ENCODE measurements around the gene TBC1D12. TPM values are rescaled to one million over a fixed set of nuclear protein-coding genes. Genes with fewer than 3 reads are reported as not detected.

Gene TBC1D12
- total RNA-seq, 4 donors from 2014 or later = 7.4 to 11.4 (median 7.8) TPM

DNA sequence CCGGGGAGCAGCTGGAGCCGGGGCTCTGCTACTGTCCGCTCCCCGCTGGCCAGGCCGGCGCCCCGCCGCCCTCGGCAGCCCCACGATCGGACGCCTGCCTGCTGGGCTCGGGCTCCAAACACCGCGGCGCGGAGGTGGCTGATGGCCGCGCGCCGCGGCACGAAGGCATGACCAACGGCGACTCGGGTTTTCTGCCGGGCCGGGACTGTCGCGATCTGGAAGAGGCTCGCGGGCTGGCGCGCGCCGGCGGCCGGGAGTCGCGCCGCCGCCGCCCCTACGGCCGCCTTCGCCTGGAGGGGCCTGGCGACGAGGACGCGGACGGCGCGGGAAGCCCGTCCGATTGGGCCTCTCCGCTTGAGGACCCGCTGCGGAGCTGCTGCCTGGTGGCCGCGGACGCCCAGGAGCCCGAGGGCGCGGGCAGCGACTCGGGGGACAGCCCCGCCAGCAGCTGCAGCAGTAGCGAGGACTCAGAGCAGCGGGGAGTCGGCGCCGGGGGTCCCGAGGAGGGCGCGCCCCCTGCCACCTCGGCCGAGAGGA, 570 bp downstream of the TBC1D12 start:
- H3K27ac ChIP-seq = peak overlapping the region; percentile 87 to 97 (median 90)
- in situ Hi-C loops (cut with MboI; ENCODE audit: low sequenced_read_pairs in 4 of 4) (no loop called here), intact Hi-C loops (cut with DNase I; ENCODE audit: low total_unique reads) (loop anchor here (1.0 to 5.0 kb wide), 3 partner anchors 39 to 401 kb away; partner anchors contain the start of gene NOC3L)

DNA sequence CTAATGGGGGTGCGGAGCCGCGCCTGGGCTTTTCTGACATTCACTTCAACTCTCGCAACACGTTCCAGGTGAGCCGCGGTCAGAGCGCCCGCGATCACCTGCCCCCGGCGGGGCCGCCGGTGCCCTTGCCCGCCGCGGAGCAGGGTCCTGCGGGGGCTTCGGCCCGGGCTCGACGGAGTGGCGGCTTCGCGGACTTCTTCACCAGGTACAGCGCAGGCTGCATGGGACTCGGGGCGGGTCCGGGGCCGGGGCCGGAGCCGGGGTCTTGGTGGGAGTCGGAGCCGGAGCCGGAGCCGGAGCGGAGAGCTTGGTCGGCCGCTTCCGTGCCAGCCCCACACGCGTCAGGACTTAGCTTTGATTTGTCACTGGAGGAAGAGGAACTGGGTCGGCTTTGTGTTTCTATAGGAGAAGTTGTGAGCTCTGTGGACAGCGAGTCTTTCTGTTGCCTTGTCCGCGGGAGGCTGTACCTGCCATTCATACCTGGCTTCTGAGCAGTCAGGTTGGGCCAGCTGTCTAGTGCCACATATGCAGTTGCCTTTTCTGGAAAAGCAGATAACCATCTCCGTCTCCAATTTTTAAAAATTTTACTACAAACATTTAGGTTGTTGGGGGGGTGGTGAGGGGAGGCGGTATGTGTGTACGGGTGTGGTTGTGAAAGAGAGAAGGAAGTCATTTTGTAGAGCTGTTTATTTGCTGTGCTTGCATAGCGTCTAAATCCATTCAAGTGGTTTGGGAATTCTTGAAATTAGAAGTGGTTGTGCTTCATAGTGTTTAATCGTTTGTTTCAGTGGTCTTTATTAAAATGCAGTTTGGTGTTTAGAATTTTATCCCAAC, 1.3 kb downstream of the TBC1D12 start:
- intact Hi-C loops (cut with DNase I; ENCODE audit: low total_unique reads) = loop anchor here (5.0 kb wide), 2 partner anchors 39 to 401 kb away; no protein-coding TSS in a partner anchor
- Histone ChIP-seq H3K27ac (peak overlapping the region; percentile 87 to 97 (median 90)), H3K27me3 (peaks cover 0 to 6% (median 0%) of the 10 kb centered on the region in 3 donors), H3K9me3 (no peaks in the 10 kb centered on the region), H3K4me1 (peaks cover 23% of the 10 kb centered on the region in 2 donors), H3K36me3 (no peaks in the 10 kb centered on the region), H3K4me3 (peak overlapping the region; percentile 70 to 95 (median 82))
- in situ Hi-C loops (cut with MboI; ENCODE audit: low sequenced_read_pairs in 4 of 4) = no loop called here
- DNase-seq (peak; percentile 30 to 35), ATAC-seq (peak; percentile 42 to 46)
- TF ChIP-seq, protein P1, sequence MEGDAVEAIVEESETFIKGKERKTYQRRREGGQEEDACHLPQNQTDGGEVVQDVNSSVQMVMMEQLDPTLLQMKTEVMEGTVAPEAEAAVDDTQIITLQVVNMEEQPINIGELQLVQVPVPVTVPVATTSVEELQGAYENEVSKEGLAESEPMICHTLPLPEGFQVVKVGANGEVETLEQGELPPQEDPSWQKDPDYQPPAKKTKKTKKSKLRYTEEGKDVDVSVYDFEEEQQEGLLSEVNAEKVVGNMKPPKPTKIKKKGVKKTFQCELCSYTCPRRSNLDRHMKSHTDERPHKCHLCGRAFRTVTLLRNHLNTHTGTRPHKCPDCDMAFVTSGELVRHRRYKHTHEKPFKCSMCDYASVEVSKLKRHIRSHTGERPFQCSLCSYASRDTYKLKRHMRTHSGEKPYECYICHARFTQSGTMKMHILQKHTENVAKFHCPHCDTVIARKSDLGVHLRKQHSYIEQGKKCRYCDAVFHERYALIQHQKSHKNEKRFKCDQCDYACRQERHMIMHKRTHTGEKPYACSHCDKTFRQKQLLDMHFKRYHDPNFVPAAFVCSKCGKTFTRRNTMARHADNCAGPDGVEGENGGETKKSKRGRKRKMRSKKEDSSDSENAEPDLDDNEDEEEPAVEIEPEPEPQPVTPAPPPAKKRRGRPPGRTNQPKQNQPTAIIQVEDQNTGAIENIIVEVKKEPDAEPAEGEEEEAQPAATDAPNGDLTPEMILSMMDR (IDR thresholded peaks at IDR 0.05 in 4 of 5, conservative IDR thresholded peaks at IDR 0.05 in 1 of 5) = no peak
- peak; percentile 32 to 38 for TF ChIP-seq POLR2A (IDR thresholded peaks at IDR 0.05)

More for the DNA sequence above, 570 bp downstream of the TBC1D12 start:
- H3K4me1 ChIP-seq = peaks cover 21% of the 10 kb centered on the region in 2 donors
- peaks cover 0 to 6% (median 0%) of the 10 kb centered on the region in 3 donors for H3K27me3 ChIP-seq
- H3K36me3 ChIP-seq = no peaks in the 10 kb centered on the region
- DNase-seq = peak in 1 of 2 donors; percentile 14
- H3K9me3 ChIP-seq = no peaks in the 10 kb centered on the region
- TF ChIP-seq, protein P1 (IDR thresholded peaks at IDR 0.05 in 4 of 5, conservative IDR thresholded peaks at IDR 0.05 in 1 of 5) = no peak
- TF ChIP-seq POLR2A (IDR thresholded peaks at IDR 0.05) = no peak
- peak overlapping the region; percentile 70 to 95 (median 82) for H3K4me3 ChIP-seq
- peak; percentile 44 to 50 for ATAC-seq

DNA sequence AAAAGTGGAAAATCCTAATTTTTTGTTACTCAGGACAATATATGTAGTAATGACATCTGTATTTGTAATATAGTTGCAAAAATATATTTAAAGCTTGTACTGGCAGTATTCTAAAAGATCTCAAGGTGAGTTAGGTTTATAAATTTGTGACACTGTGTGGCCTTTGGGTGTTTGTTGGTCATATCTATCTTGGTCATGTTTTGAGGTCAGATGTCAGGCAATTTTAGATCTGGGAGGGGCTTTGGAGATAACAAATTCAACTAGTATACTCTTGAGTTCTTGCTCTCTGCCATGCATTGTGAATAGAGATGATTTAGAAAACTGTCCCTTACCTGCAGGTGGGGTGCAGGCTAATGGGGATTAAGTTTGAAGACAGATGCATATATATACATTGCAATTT, 3.1 kb downstream of the TBC1D12 start:
- in situ Hi-C loops (cut with MboI; ENCODE audit: low sequenced_read_pairs in 4 of 4) = no loop called here
- intact Hi-C loops (cut with DNase I; ENCODE audit: low total_unique reads) = no loop called here
- ATAC-seq (no peak), DNase-seq (no peak)
- peaks cover 30 to 32% of the 10 kb centered on the region in 2 donors for H3K4me1 ChIP-seq
- H3K27me3 ChIP-seq = no peaks in the 10 kb centered on the region
- H3K36me3 ChIP-seq = no peaks in the 10 kb centered on the region
- H3K4me3 ChIP-seq = peak overlapping the region in 1 of 4 donors; percentile 83
- TF ChIP-seq, protein P1 (IDR thresholded peaks at IDR 0.05 in 4 of 5, conservative IDR thresholded peaks at IDR 0.05 in 1 of 5) = no peak
- H3K27ac ChIP-seq = no peak overlapping the region
- H3K9me3 ChIP-seq = no peaks in the 10 kb centered on the region

DNA sequence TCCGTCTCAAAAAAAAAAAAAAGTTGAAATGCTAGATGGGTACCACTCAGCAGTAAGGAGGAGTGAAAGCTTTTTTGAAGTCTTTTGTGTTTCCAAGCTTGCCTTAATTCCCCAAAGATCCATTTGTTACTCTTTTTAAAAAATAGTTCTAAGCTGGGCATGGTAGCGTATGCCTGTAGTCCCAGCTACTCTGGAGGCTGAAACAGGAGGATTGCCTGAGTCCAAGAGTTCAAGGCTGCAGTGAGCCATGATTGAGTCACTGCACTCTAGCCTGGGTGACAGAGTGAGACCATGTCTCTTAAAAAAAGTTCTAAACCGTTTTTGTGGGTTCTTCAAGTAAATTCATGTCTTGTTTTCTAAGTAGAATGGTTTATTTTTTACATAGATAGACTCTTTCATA, 5.3 kb downstream of the TBC1D12 start:
- in situ Hi-C loops (cut with MboI; ENCODE audit: low sequenced_read_pairs in 4 of 4) = no loop called here
- DNase-seq (no peak), ATAC-seq (no peak)
- Histone ChIP-seq H3K4me3 (no peak overlapping the region), H3K4me1 (peaks cover 30 to 32% of the 10 kb centered on the region in 2 donors), H3K27ac (no peak overlapping the region), H3K36me3 (no peaks in the 10 kb centered on the region), H3K27me3 (no peaks in the 10 kb centered on the region), H3K9me3 (no peaks in the 10 kb centered on the region)
- TF ChIP-seq, protein P1 (IDR thresholded peaks at IDR 0.05 in 4 of 5, conservative IDR thresholded peaks at IDR 0.05 in 1 of 5) = no peak
- no peak for TF ChIP-seq POLR2A (IDR thresholded peaks at IDR 0.05)
- intact Hi-C loops (cut with DNase I; ENCODE audit: low total_unique reads) = no loop called here

All from gastrocnemius medialis (tissue), 4 donors.